Amygdala (tissue), 56 donors: ENCODE measurements around the gene INSR.

Experiments
- DNase-seq, 56 donors: peaks; one replicate each; lab custom pipeline; 2025; lab: John Stamatoyannopoulos, UW

Gene INSR

DNA sequence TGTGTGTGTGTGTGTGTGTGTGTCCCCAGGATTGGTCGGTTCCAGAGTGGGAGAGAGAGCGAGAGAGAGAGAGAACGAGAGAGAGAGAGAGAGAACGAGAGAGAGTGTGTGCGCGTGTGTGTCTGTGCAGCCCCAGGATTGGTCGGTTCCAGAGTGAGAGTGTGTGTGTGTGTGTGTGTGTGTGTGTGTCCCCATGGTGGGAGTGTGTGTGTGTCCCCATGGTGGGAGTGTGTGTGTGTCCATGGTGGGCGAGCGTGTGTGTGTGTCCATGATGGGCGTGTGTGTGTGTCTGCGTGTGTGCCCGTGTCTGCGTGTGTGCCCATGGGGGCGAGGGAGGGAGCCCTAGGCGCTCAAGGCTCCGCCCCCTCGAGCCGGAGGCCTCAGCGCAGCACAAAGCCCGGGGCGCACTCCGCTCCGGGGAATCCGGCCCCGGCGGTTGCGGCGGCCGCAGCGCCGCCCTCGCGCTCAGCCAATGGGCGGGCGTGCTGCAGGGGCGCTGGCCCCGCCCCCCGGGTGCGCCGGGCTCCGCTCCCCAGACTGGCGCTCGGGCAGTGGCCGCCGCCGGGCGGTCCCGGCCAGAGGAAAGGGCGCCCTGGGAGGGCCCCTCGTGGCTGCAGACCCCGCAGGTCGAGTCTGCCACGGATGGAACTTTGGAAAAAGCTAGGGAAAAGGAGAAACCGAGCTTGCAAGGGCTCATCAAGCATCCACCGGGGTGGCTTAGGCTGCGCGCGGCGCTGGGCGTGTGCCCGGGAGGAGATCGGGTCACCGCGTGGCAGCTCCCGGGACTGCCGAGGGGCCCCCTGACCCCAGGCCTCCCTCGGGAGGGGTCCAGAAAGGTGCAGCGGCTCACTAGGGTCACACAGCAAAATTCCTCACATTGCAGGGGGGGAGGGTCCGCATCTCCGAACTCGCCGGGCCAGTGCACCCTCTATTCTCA, 96.2 kb downstream of the INSR start:
- DNase-seq: peak; percentile 25 to 93 (median 80)

DNA sequence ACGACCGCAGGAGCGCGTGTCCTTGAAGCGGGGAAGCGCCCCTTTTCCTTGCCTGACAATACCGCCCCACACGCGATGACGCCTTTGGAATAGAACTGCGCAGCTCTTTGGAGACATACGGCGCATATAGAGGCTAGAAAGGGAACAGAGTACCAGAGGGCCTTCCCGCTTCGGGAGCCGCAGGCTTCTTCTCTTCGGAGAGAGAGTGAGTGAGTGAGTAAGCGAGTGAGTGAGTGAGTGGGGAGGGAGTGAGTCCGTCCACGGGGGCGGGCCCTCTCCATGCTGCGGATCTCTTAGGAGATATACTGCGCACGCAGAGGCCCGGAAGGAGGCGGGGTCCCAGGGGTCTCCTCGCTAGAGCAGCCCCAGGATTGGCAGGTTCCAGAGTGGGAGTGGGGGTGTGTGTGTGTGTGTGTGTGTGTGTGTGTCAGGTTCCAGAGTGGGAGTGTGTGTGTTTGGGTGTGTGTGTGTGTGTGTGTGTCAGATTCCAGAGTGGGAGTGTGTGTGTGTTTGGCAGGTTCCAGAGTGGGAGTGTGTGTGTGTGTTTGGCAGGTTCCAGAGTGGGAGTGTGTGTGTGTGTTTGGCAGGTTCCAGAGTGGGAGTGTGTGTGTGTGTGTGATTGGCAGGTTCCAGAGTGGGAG, 97.0 kb downstream of the INSR start:
- DNase-seq: peak; percentile 14 to 92 (median 76)

GRCh38 chr19:7196763-7197118, 97.5 kb downstream of the INSR start:
- peak in 1 of 56 donors; percentile 36 for DNase-seq

DNA sequence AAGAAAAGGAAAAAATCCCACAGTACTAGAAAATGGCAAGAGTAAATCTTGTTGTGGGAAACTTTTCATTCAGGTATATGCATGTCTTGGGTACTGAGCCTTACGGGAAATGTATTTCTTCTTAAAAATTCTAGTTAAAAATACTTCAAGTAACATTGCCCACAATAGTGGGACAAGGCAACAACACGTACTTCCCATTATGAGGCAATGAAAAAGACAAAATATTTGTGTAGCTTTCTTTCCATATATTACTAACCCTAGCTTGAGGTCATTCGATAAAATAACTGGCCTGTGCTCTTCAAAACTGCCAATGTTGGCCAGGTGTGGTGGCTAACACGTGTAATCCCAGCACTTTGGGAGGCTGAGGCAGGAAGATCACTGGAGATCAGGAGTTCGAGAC, 99.2 kb downstream of the INSR start:
- no peak for DNase-seq

- DNase-seq: no peak
These were observed 99.6 kb downstream of the INSR start for GRCh38 chr19:7194566-7194965.

- no peak for DNase-seq
These were observed 102.1 kb downstream of the INSR start for GRCh38 chr19:7191946-7192691.

DNA sequence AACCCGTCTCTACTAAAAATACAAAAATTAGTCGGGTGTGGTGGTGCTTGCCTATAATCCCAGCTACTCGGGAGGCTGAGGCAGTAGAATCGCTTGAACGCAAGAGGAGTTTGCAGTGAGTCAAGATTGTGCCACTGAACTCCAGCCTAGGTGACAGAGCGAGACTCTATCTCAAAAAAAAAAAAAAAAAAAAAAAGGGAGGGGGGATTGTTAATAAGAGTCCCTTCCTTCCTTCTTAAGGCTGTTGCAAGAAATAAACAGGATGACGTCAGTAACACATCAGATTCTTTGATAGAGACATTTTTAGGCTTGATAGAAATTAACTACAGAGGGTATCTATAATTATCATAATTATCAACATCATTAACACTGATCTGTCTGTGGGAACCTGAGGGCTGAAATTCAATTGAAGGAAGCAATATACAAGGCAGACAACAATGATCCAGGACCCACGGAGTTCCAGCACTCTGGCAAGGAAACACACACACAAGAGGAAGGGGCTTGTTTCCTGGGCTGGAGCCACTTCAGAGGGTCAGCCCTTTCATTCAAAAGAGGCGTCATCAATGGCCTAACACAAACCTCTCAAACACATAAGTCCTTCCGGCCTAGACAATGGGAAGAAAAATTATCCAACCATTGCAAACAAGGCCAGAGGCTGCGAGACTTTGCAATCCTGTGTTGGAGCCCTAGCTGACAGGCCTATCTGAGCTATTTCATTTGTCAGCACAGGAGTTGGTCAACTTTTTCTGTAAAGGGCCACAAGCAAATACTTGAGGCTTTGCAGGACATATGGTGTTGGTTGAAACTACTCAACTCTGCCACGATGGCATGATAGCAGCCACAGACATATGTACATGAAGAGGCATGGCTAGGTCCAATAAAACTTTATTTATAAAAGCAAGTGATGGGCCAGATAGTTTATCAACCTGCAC, 105.2 kb downstream of the INSR start:
- DNase-seq: no peak

DNA sequence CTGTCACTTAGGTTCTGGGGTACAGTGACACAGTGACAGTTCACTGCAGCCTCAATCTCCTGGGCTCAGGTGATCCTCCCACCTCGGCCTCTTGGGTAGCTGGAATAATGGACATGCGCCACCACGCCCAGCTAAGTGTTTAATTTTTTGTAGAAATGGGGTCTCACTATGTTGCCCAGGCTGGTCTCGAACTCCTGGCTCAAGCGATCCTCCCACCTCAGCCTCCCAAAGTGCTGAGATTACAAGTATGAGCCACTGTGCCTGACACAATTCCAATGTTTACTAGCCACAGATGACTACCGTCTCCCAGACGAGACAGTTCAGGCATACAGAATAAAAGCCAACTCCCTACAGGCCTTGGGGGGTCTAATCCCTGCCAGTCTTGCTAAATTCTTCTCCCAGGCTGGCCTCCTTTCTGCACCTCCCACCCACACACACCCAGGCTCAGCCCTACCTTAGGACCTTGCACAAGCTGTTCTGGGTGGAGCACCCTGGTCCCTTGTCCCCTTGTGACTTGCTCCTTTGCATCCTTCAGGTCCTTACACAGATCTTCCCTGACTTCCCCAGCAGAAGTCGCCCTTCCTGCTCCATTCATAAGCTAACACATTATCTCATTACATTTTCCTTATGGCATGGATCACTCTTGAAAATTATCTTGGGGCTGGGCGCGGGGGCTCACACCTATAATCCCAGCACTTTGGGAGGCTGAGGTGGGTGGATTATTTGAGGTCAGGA, 106.4 kb downstream of the INSR start:
- no peak for DNase-seq

DNA sequence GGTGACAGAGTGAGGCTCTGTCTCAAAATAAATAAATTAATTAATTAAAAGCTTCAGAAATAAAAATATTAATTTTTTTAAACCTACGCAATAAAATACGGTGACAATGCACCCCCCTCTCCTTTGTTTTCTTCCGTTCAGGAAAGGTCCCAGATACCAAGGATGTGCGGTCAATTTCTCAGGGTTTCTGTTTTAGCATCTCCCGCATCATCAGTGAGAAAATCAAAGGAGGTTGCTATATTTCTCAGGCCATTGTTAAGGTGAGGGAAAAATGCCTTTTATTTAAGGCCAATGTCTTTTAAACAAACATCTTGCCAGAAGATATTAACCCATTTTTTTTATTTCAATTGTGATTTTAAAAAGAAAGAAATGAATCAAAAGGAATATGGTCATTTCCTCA, 111.7 kb downstream of the INSR start:
- DNase-seq: no peak

DNA sequence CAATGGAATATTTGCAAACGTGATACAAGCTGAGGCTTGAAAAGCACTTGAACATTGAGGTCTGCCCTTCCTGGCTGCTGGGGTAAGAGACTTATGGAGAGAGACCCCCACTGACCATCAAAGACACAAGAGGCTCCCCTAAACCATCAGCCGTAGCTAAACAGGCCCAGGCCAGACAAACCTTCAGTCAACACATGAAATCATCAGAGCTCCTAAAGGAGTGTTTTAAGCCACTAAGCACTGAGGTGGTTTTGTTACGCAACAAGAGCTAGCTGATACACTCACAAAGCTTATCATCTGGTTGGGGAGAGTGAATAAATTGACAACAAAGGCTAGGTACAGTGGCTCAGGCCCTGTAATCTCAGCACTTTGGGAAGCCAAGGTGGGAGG, 114.3 kb downstream of the INSR start:
- no peak for DNase-seq

DNA sequence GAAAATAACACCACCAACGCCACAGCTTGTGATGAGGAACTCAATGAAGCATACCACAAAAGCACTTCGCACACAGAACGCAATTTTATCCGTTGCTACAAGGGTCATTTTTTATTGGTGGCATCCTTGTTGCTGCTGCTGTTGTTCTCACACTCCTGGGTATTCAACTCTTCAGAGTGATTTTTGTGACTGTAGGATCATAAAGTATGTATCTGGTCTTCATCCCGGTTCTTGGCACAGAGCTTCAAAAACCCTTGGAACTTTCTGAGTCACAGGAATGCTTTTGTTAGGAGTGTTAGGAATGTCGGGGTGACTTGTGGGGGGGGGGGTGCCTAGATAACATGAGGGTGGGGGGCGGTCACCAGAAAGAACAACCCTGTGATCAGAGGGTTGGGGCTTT, 116.3 kb downstream of the INSR start:
- no peak for DNase-seq

- DNase-seq: no peak
These were observed 117.4 kb downstream of the INSR start for GRCh38 chr19:7176792-7177191.

GRCh38 chr19:7172794-7173193, 121.4 kb downstream of the INSR start:
- no peak for DNase-seq

GRCh38 chr19:7170983-7171382, 123.2 kb downstream of the INSR start:
- no peak for DNase-seq

DNA sequence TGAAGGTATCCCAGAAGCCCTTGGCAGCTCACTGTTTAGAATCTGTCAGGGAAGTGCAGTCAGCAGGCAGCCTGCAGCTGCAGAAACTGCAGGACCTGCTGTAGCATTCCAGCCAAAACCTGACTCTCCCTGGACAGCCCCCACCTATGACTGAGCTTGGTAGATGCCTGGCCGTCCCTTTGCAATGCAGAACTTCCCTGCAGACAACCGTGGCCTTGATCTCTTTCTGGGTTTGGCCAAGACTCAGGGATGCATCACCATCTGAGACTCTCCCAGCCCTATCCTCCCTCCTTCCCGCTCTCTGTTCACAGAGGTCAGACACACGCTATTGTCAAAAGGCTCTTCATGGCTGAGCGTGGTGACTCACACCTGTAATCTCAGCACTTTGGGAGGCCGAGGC, 125.3 kb downstream of the INSR start:
- DNase-seq: no peak

DNA sequence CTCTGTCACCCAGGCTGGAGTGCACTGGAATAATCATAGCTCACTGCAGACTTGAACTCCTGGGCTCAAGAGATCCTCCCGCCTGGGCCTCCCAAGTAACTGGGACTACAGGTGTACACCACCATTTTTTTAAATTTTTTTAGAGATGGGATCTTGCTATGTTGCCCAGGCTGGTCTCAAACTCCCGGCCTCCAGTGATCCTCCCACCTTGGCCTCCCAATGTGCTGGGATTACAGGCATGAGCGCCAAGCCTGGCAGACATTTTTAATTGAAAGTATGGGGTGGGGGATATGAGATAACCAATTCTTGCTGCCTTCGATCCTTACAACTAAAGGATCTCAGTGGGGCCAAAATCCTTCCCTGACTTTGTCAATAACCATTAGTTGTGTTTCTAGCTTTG, 132.9 kb downstream of the INSR start:
- DNase-seq: no peak

GRCh38 chr19:7159105-7159933, 134.9 kb downstream of the INSR start:
- DNase-seq: peak in 7 of 56 donors; percentile 5 to 15 (median 11)

DNA sequence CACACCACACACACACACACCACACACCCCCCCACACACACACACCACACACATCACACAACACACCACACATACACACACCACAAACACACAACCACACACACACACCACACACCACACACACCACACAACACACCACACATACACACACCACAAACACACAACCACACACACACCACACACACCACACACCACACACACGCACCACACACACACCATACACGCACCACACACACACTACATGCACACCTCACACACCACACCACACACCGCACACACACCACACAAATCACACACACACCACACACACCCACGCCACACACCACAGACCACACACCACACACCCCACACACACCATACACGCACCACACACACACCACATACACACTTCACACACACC, 141.2 kb downstream of the INSR start:
- no peak for DNase-seq

DNA sequence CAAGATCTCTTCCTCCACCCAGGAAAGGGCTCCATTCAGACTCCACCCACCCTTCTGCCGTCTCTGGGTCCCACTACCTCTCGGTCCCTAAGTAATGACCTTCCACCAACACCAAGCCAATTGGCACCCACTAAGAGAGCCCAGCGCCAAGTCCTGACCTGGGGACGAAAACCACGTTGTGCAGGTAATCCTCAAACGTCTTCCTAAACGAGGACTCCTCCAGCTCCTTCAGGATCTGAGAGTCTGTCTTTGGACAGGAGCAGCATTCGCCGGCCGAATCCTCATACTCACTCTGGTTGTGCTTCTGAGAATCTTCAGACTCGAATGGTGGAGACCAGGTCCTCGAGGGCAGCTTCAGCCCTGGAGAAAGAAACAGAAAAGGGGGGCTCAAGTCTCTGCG, 141.6 kb downstream of the INSR start:
- DNase-seq: no peak
